Cardiac fibroblast (primary cell): Measurements from ENCODE around the gene FAM110C.
"Not testable (repeated sequence)": the region's sequence is repeated elsewhere in the genome, so short reads cannot be mapped to it uniquely, and the experiment has no call there.

Experiments used
- DNase-seq, 2 donors: peaks; one replicate each; pipeline versions ENCODE4 v3.0.0 to v3.0.0-alpha.2; 2010; ENCODE audit warnings: low read depth in 2 of 2
- H3K4me3 ChIP-seq, 2 donors: replicated peaks in 1 of 2; 1 replicate in 1 of 2; 2 replicates in 1 of 2; pipeline ENCODE4 v1.5.1; 2011; ENCODE audit warnings: low read depth in 2 of 2, low read length in 2 of 2, mild to moderate bottlenecking in 2 of 2, moderate library complexity in 1 of 2
- TF ChIP-seq, protein P1 (sequence below): IDR thresholded peaks from one replicate; pipeline ENCODE4 v1.5.1; 2011; ENCODE audit warnings: low read depth, mild to moderate bottlenecking, low read length, inconsistent platforms

Gene FAM110C

DNA sequence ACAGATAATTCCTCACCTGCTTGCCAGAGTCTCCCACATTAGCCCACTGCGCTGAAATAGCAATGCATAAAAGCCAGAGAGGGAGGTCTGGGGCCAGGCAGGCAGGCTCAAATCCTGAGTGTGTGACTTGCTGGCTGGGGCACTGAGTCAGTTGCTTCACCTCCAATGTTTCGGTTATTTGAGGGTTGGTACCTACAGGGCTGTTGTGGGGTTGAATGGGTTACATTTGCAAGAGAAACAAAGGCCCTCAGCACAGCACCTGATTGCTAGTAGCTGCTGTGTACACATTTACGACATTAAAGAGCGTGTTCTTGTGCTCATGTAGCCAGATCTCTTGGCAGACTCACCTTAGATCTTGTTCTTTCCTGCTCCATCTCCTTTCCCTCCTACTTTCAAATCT is 34.1 kb upstream of the FAM110C start:
- TF ChIP-seq, protein P1, sequence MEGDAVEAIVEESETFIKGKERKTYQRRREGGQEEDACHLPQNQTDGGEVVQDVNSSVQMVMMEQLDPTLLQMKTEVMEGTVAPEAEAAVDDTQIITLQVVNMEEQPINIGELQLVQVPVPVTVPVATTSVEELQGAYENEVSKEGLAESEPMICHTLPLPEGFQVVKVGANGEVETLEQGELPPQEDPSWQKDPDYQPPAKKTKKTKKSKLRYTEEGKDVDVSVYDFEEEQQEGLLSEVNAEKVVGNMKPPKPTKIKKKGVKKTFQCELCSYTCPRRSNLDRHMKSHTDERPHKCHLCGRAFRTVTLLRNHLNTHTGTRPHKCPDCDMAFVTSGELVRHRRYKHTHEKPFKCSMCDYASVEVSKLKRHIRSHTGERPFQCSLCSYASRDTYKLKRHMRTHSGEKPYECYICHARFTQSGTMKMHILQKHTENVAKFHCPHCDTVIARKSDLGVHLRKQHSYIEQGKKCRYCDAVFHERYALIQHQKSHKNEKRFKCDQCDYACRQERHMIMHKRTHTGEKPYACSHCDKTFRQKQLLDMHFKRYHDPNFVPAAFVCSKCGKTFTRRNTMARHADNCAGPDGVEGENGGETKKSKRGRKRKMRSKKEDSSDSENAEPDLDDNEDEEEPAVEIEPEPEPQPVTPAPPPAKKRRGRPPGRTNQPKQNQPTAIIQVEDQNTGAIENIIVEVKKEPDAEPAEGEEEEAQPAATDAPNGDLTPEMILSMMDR: no peak
- H3K4me3 ChIP-seq: no peak overlapping the region
- DNase-seq: no peak

DNA sequence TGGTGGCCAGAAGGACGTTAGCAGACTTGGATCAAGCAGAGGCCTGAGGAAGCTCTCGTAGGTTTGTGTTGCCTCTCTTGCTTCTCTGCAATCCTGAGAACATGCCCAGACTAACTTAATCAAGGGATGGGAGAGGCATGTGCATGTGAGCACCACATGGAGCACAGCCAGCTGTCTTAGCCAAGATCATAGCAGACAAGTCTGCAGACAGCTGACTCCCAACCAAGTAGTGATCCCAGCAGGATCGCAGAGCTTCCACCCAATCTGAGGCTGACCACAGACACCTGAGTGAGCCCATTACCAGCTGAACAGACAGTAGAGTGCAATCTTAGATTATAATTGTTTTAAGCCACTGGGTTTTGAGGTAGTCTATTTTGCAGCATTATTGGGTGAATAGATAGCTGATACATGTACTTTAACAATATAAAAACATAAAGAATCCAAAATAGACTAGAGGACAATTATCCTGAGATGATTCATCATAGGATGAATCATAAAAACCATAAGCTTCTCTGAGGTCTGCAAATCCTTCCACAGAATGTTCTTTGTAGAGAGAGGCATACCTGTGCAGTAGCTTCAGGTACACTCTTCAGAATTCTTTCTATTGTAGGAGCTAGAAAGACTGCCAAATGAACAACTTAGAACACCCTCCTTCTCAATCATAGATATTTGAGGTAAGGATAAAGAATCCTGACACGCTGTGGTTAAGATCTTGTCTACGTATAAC is 25.2 kb upstream of the FAM110C start:
- H3K4me3 ChIP-seq: no peak overlapping the region
- TF ChIP-seq, protein P1: no peak
- no peak for DNase-seq

DNA sequence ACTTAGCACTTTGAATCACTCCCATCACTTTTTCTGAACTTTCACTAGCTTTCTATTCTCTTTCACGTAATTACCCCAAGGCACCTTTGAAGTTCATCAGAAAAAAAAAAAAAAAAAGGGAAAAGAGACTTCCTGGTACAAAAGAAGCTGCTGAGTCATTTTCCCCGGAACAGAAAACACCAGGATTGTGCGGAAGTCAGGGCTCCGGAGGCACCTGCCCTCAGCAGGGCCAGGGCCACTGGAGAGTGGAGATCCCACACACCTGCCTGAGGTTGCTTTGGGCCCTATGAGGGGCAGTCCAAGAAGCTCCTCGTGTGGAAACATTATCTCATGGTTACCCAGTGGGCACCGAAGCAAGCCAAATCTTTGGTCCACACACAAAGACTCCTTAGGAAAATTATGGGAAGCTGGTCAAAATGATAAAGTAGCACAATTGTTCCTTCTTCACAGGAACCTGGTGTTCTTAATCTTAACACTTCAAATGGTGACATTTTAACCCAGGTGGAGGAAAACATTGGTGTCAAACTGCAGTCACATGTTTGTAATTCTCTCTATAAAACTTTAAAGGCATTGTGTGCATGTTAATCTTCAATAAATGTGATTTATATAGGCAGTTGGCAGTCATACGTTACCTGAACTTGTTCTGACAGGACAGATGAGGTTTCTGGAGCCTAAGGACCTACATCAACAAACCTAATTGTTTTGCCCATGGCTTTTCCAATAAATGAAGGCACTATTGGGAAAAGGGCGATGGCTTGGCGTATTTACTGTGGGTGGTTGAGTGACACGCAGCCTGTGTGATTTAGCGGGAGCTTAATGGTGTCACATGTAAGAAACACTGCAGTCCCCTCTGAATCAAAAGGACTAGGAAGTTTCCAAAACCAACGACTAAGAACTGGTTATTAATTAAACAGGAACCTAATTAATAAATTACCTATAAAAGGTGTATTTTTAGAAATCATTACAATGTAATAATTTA is 23.4 kb upstream of the FAM110C start:
- no peak overlapping the region for H3K4me3 ChIP-seq
- TF ChIP-seq, protein P1: no peak
- no peak for DNase-seq

DNA sequence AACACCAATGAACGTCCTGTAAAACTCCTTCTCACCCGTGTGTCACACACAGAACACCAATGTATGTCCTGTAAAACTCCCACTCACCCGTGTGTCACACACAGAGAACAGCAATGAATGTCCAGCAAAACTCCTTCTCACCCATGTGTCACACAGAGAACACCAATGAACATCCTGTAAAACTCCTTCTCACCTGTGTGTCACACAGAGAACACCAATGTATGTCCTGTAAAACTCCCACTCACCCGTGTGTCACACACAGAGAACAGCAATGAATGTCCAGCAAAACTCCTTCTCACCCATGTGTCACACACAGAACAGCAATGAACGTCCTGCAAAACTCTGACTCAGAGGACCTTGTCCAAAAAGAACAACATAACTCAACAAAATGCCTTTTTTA is 22.3 kb upstream of the FAM110C start:
- not testable (repeated sequence) for DNase-seq, H3K4me3 ChIP-seq

DNA sequence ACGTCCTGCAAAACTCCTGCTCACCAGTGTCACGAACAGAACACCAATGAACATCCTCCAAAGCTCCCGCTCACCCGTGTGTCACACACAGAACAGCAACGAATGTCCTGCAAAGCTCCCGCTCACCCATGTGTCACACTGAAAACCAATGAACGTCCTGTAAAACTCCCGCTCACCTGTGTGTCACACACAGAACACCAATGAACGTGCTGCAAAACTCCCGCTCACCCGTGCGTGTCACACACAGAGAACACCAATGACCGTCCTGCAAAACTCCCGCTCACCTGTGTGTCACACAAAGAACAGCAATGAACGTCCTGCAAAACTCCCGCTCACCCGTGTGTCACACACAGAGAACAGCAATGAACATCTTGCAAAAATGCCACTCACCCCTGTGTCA is 20.5 kb upstream of the FAM110C start:
- no peak overlapping the region for H3K4me3 ChIP-seq
- DNase-seq: no peak
- TF ChIP-seq, protein P1: no peak

DNA sequence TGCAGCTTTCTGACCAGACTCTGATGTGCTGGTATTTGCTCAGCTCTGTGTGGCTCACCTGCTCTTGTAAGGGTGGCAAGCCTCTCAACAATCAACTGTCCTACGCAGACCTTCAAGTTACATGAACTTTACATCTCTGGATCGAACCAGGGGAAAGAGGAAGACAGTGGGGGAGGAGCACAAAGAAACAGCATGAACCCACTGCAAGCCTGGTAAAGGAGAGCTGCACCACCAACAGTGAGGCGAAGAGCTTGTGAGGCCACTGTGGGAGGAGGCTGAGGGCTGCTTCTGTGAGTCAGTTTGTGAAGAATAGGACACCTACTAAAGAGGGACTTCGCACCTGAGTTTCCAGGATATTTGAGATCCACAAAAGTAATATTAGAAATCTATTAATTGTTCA is 18.8 kb upstream of the FAM110C start:
- no peak overlapping the region for H3K4me3 ChIP-seq
- TF ChIP-seq, protein P1: no peak
- DNase-seq: no peak
